ENCODE results near the gene VCL.

- TF ChIP-seq CTCF (IDR thresholded peaks at IDR 0.05) (no peak), POLR2AphosphoS5 (IDR thresholded peaks at IDR 0.05; ENCODE audit: low read depth, low read length) (no peak), REST (IDR thresholded peaks at IDR 0.05; ENCODE audit: insufficient read depth in 1 of 2, low read depth in 2 of 2, low read length in 1 of 2) (no peak), SIN3A (IDR thresholded peaks at IDR 0.05; ENCODE audit: borderline replicate concordance, insufficient read depth, low read depth, low read length) (no peak)
These were observed 42.2 kb upstream of the VCL start for GRCh38 chr10:73955719-73956118.

All from Panc1 (cell line).